GM12865 (cell line): Measurements from ENCODE around the gene BORCS8.

Experiments
- DNase-seq: peaks from one replicate; pipeline ENCODE4 v3.0.0; 2010; ENCODE audit warnings: low read depth
- H3K4me3 ChIP-seq: 2 replicates; pipeline ENCODE4 v1.5.1; 2011; ENCODE audit warnings: mild to moderate bottlenecking, low read depth, low read length, control low read depth
- CTCF ChIP-seq: IDR thresholded peaks from 2 replicates; pipeline ENCODE4 v1.5.1; 2011; ENCODE audit warnings: low read length, control low read depth, low read depth, inconsistent platforms; ENCODE audit not compliant: insufficient read depth; ENCODE audit errors: missing control alignments

Gene BORCS8

GRCh38 chr19:19192078-19192882, at the start of gene BORCS8, which contains the start of gene RFXANK:
Gene BORCS8, minus strand, starts transcription at chr19:19192152. Its CDS starts 35 bp downstream, at chr19:19192117.
Gene RFXANK, plus strand, starts transcription at chr19:19192258. Its CDS starts 1,689 bp downstream, at chr19:19193947.
- no peak for TF ChIP-seq CTCF
- DNase-seq = peak; percentile 99
- peak within 1 kb of the TSS; percentile 100 for H3K4me3 ChIP-seq

GRCh38 chr19:19240476-19240875, 48.5 kb upstream of the BORCS8 start:
- no peak for TF ChIP-seq CTCF
- H3K4me3 ChIP-seq = no peak overlapping the region
- DNase-seq = no peak

- H3K4me3 ChIP-seq = no peak overlapping the region
- DNase-seq = no peak
- TF ChIP-seq CTCF = no peak
Observed at GRCh38 chr19:19239675-19240074, 47.7 kb upstream of the BORCS8 start.

GRCh38 chr19:19238126-19238894, 46.4 kb upstream of the BORCS8 start:
- no peak for DNase-seq
- no peak overlapping the region for H3K4me3 ChIP-seq
- TF ChIP-seq CTCF = no peak

GRCh38 chr19:19236173-19236572, 44.2 kb upstream of the BORCS8 start:
- DNase-seq = no peak
- TF ChIP-seq CTCF = no peak
- no peak overlapping the region for H3K4me3 ChIP-seq

GRCh38 chr19:19234220-19234816, 42.4 kb upstream of the BORCS8 start:
- no peak for DNase-seq
- H3K4me3 ChIP-seq = no peak overlapping the region
- no peak for TF ChIP-seq CTCF
